SK-MEL-5 (cell line): ENCODE data around the gene GLI2. TPM values are rescaled to one million over a fixed set of nuclear protein-coding genes. Genes with fewer than 3 reads are reported as not detected.

Source experiments
- DNase-seq: peaks from one replicate; pipeline ENCODE4 v3.0.0-alpha.2; 2016; ENCODE audit warnings: low read depth, low spot score
- in situ Hi-C: cut with HindIII; loops from 2 replicates; pipeline ENCODE4 v1.10.0; 2016; ENCODE audit warnings: low sequenced_read_pairs, high pct_unique_total_duplicates, low pct_unique_long_range_greater_than_20kb
- total RNA-seq: library from RNA; depleted of rRNA; stranded (reverse); fragments of >200 nt; shearing (Covaris generic); gene quantifications from 2 replicates; pipeline ENCODE4 v1.2.3, GENCODE V29; 2014

Gene GLI2
- total RNA-seq, 1 experiment from 2014 or later = 0.24 TPM

GRCh38 chr2:120762341-120763061 lies 26.8 kb downstream of the GLI2 start:
- in situ Hi-C loops = no loop called here
- no peak for DNase-seq

GRCh38 chr2:120763508-120763907 lies 27.8 kb downstream of the GLI2 start:
- in situ Hi-C loops = no loop called here
- DNase-seq = no peak

- in situ Hi-C loops = no loop called here
- DNase-seq = no peak
These were observed 28.3 kb downstream of the GLI2 start for GRCh38 chr2:120763931-120764330.

- DNase-seq = no peak
- in situ Hi-C loops = no loop called here
These were observed 28.8 kb downstream of the GLI2 start for GRCh38 chr2:120764492-120764891.

GRCh38 chr2:120764991-120765677 lies 29.5 kb downstream of the GLI2 start:
- in situ Hi-C loops = no loop called here
- DNase-seq = no peak

- in situ Hi-C loops = no loop called here
- DNase-seq = no peak
These were observed 30.2 kb downstream of the GLI2 start for GRCh38 chr2:120765678-120766469.

- DNase-seq = no peak
- in situ Hi-C loops = no loop called here
These were observed 31.0 kb downstream of the GLI2 start for GRCh38 chr2:120766470-120767351.

- in situ Hi-C loops = no loop called here
- DNase-seq = no peak
These were observed 31.9 kb downstream of the GLI2 start for GRCh38 chr2:120767486-120768005.

GRCh38 chr2:120768112-120769048 lies 32.7 kb downstream of the GLI2 start:
- no peak for DNase-seq
- in situ Hi-C loops = no loop called here

GRCh38 chr2:120769076-120769786 lies 33.6 kb downstream of the GLI2 start:
- no peak for DNase-seq
- in situ Hi-C loops = no loop called here

- in situ Hi-C loops = no loop called here
- no peak for DNase-seq
These were observed 34.1 kb downstream of the GLI2 start for GRCh38 chr2:120769787-120770120.

- no peak for DNase-seq
- in situ Hi-C loops = no loop called here
These were observed 34.5 kb downstream of the GLI2 start for GRCh38 chr2:120770176-120770575.

- DNase-seq = no peak
- in situ Hi-C loops = no loop called here
These were observed 35.0 kb downstream of the GLI2 start for GRCh38 chr2:120770641-120771040.

- DNase-seq = no peak
- in situ Hi-C loops = no loop called here
These were observed 35.6 kb downstream of the GLI2 start for GRCh38 chr2:120771111-120771780.

GRCh38 chr2:120771781-120772208 lies 36.1 kb downstream of the GLI2 start:
- in situ Hi-C loops = no loop called here

More at GRCh38 chr2:120771781-120772208, 36.1 kb downstream of the GLI2 start:
- DNase-seq = no peak
